Activated CD8-positive, alpha-beta T cell treated with anti-CD3 and anti-CD28 coated beads for 36 hours (primary cell): Measurements from ENCODE around the gene PRR30. TPM values are rescaled to one million over a fixed set of nuclear protein-coding genes. Genes with fewer than 3 reads are reported as not detected.

Source experiments
- ATAC-seq: fragments of 200-7000 bp; cut with Tn5 transposase; one replicate; pipeline ENCODE4 v1.10.0; 2021; ENCODE audit warnings: mild to moderate bottlenecking, moderate library complexity
- CTCF ChIA-PET: fragments of 350-600 bp; sonication (Branson Sonifier 250); formaldehyde crosslinking; loops from one replicate; lab custom pipeline; 2021; ENCODE audit warnings: antibody characterized with exemption; lab: Charles Lee
- POLR2A ChIA-PET: fragments of 350-600 bp; sonication (Branson Sonifier 250); formaldehyde crosslinking; loops from one replicate; lab custom pipeline; 2021; ENCODE audit warnings: antibody characterized with exemption; lab: Charles Lee
- DNase-seq: peaks from one replicate; pipeline ENCODE4 v3.0.0-alpha.2; 2020
- H3K27ac Mint-ChIP-seq: one replicate; pipeline ENCODE4 v1.8.0; 2021; ENCODE audit warnings: mild to moderate bottlenecking, mixed read lengths
- H3K27me3 Mint-ChIP-seq: one replicate; pipeline ENCODE4 v1.8.0; 2021; ENCODE audit warnings: mixed read lengths
- H3K36me3 Mint-ChIP-seq: one replicate; pipeline ENCODE4 v1.8.0; 2021; ENCODE audit warnings: low read depth, mixed read lengths
- H3K4me1 Mint-ChIP-seq: one replicate; pipeline ENCODE4 v1.8.0; 2021; ENCODE audit warnings: low read depth, mixed read lengths
- H3K4me3 Mint-ChIP-seq: one replicate; pipeline ENCODE4 v1.8.0; 2021; ENCODE audit warnings: mild to moderate bottlenecking, moderate library complexity, mixed read lengths
- H3K9me3 Mint-ChIP-seq: one replicate; pipeline ENCODE4 v1.8.0; 2021; ENCODE audit warnings: mixed read lengths
- CTCF ChIP-seq: fragments of 200-600 bp; IDR thresholded peaks from one replicate; pipeline ENCODE4 v1.8.0; 2022; ENCODE audit warnings: antibody characterized with exemption, mild to moderate bottlenecking
- intact Hi-C: fragments of 100-400 bp; cut with micrococcal nuclease; formaldehyde crosslinking; loops from one replicate; pipeline ENCODE4 v1.10.0; 2022
- total RNA-seq, 2 experiments: library from RNA; stranded (reverse); gene quantifications; one replicate each; pipeline ENCODE4 v1.2.3, GENCODE V29; 2021

Gene PRR30
- total RNA-seq, 2 experiments from 2014 or later: not detected

- intact Hi-C loops: no loop called here
- Mint-ChIP-seq H3K36me3 (peaks cover 21% of the 10 kb centered on the region), H3K4me3 (no peak overlapping the region), H3K27ac (no peak overlapping the region), H3K27me3 (no peaks in the 10 kb centered on the region), H3K9me3 (no peaks in the 10 kb centered on the region), H3K4me1 (peaks cover 16% of the 10 kb centered on the region)
- ChIA-PET POLR2A (no interaction called here), CTCF (no interaction called here)
- no peak for ATAC-seq
- no peak for TF ChIP-seq CTCF
- no peak for DNase-seq
Observed at GRCh38 chr2:27136751-27137150, 2.5 kb downstream of the PRR30 start.

GRCh38 chr2:27135478-27135955 lies 3.7 kb downstream of the PRR30 start:
- H3K4me3 Mint-ChIP-seq: peak overlapping the region; percentile 88
- POLR2A ChIA-PET: interaction anchor here (0.6 kb wide), 1 partner anchor 123 kb away, joined by 3 read pairs; no protein-coding TSS in a partner anchor
- intact Hi-C loops: no loop called here

GRCh38 chr2:27134781-27135477 lies 4.3 kb downstream of the PRR30 start:
- H3K4me1 Mint-ChIP-seq: peaks cover 16% of the 10 kb centered on the region

More at GRCh38 chr2:27135478-27135955, 3.7 kb downstream of the PRR30 start:
- ATAC-seq (no peak), DNase-seq (no peak)
- Mint-ChIP-seq H3K36me3 (peaks cover 24% of the 10 kb centered on the region), H3K4me1 (peaks cover 16% of the 10 kb centered on the region), H3K9me3 (no peaks in the 10 kb centered on the region), H3K27me3 (no peaks in the 10 kb centered on the region), H3K27ac (peak overlapping the region; percentile 95)
- CTCF ChIA-PET: interaction anchor here (2.6 kb wide), 1 partner anchor 168 kb away, joined by 5 read pairs; no protein-coding TSS in a partner anchor
- no peak for TF ChIP-seq CTCF

GRCh38 chr2:27133905-27134780 lies 5.1 kb downstream of the PRR30 start, which contains the start of gene PREB:
TSS of gene PREB (minus strand) at chr2:27134636. CDS start at chr2:27134421, 215 bp downstream.
- DNase-seq (peak; percentile 98), ATAC-seq (peak; percentile 99)
- Mint-ChIP-seq H3K36me3 (peaks cover 29% of the 10 kb centered on the region), H3K9me3 (no peaks in the 10 kb centered on the region), H3K27me3 (no peaks in the 10 kb centered on the region), H3K4me3 (peak within 1 kb of the TSS; percentile 88), H3K4me1 (peaks cover 16% of the 10 kb centered on the region), H3K27ac (peak within 1 kb of the TSS; percentile 95)
- POLR2A ChIA-PET: interaction anchor here (0.6 to 4.2 kb wide), 10 partner anchors 11 to 145 kb away, joined by 3 to 28 read pairs (median 3); partner anchors contain the start of genes ABHD1, AGBL5 and TCF23
- no peak for TF ChIP-seq CTCF
- intact Hi-C loops: no loop called here
- CTCF ChIA-PET: interaction anchor here (0.8 to 3.3 kb wide), 20 partner anchors 8 to 169 kb away, joined by 3 to 14 read pairs (median 4); partner anchors contain the start of genes ABHD1 and TCF23

More at GRCh38 chr2:27134781-27135477, 4.3 kb downstream of the PRR30 start:
- TF ChIP-seq CTCF: no peak
- ChIA-PET POLR2A (interaction anchor here (0.6 to 4.2 kb wide), 3 partner anchors 12 to 144 kb away, joined by 3 to 28 read pairs (median 3); partner anchors contain the start of gene ABHD1), CTCF (interaction anchor here (1.1 to 2.6 kb wide), 6 partner anchors 14 to 168 kb away, joined by 3 to 6 read pairs (median 4); partner anchors contain the start of gene TCF23)
- peaks cover 28% of the 10 kb centered on the region for H3K36me3 Mint-ChIP-seq
- H3K9me3 Mint-ChIP-seq: no peaks in the 10 kb centered on the region
- ATAC-seq: no peak
- H3K27me3 Mint-ChIP-seq: no peaks in the 10 kb centered on the region
- H3K27ac Mint-ChIP-seq: peak overlapping the region; percentile 95
- H3K4me3 Mint-ChIP-seq: peak overlapping the region; percentile 88
- DNase-seq: no peak
- intact Hi-C loops: no loop called here
